ENCODE measurements around the gene PPP1R1B.

The PPP1R1B gene

GRCh38 chr17:39629898-39630297, 3.1 kb downstream of the PPP1R1B start:
- no peaks in the 10 kb centered on the region for H3K36me3 ChIP-seq (ENCODE audit: control insufficient read depth, insufficient read depth, low read length)
- no peak overlapping the region for H3K4me2 ChIP-seq (ENCODE audit: low read length)
- no peak overlapping the region for H3K27ac ChIP-seq
- peaks cover 3% of the 10 kb centered on the region for H3K27me3 ChIP-seq (ENCODE audit: control insufficient read depth, insufficient read depth, low read length)
- peaks cover 6% of the 10 kb centered on the region for H3K4me1 ChIP-seq
- H3K9me3 ChIP-seq (ENCODE audit: control insufficient read depth, low read length): no peaks in the 10 kb centered on the region
- H3K79me2 ChIP-seq: peaks cover 6% of the 10 kb centered on the region
- TF ChIP-seq CTCF (IDR thresholded peaks at IDR 0.05): no peak
- H3K9ac ChIP-seq: no peak overlapping the region
- H3K4me3 ChIP-seq (ENCODE audit: low read depth, low read length): no peak overlapping the region
- no peak overlapping the region for H2AFZ ChIP-seq

GRCh38 chr17:39631403-39631802, 4.7 kb downstream of the PPP1R1B start:
- peaks cover 21% of the 10 kb centered on the region for H3K79me2 ChIP-seq
- no peak overlapping the region for H3K9ac ChIP-seq
- H3K9me3 ChIP-seq (ENCODE audit: control insufficient read depth, low read length): no peaks in the 10 kb centered on the region
- no peaks in the 10 kb centered on the region for H3K36me3 ChIP-seq (ENCODE audit: control insufficient read depth, insufficient read depth, low read length)
- no peak for TF ChIP-seq CTCF (IDR thresholded peaks at IDR 0.05)
- no peak overlapping the region for H3K27ac ChIP-seq
- peaks cover 3% of the 10 kb centered on the region for H3K27me3 ChIP-seq (ENCODE audit: control insufficient read depth, insufficient read depth, low read length)
- H3K4me1 ChIP-seq: peaks cover 12% of the 10 kb centered on the region
- H3K4me2 ChIP-seq (ENCODE audit: low read length): no peak overlapping the region
- H2AFZ ChIP-seq: no peak overlapping the region
- H3K4me3 ChIP-seq (ENCODE audit: low read depth, low read length): no peak overlapping the region

- Histone ChIP-seq H3K4me2 (ENCODE audit: low read length) (no peak overlapping the region), H3K9ac (no peak overlapping the region), H2AFZ (no peak overlapping the region), H3K27ac (no peak overlapping the region), H3K36me3 (ENCODE audit: control insufficient read depth, insufficient read depth, low read length) (no peaks in the 10 kb centered on the region), H3K9me3 (ENCODE audit: control insufficient read depth, low read length) (no peaks in the 10 kb centered on the region), H3K4me1 (peaks cover 6% of the 10 kb centered on the region), H3K4me3 (ENCODE audit: low read depth, low read length) (no peak overlapping the region), H3K27me3 (ENCODE audit: control insufficient read depth, insufficient read depth, low read length) (no peaks in the 10 kb centered on the region), H3K79me2 (peaks cover 29% of the 10 kb centered on the region)
- TF ChIP-seq CTCF (IDR thresholded peaks at IDR 0.05): no peak
These were observed 5.6 kb downstream of the PPP1R1B start for GRCh38 chr17:39632153-39632941.

GRCh38 chr17:39633570-39634183, 6.9 kb downstream of the PPP1R1B start:
- H3K27ac ChIP-seq: no peak overlapping the region

More at GRCh38 chr17:39633570-39634183, 6.9 kb downstream of the PPP1R1B start:
- Histone ChIP-seq H3K4me2 (ENCODE audit: low read length) (no peak overlapping the region), H3K4me1 (peaks cover 16% of the 10 kb centered on the region), H3K4me3 (ENCODE audit: low read depth, low read length) (no peak overlapping the region), H3K79me2 (peaks cover 42% of the 10 kb centered on the region), H3K9me3 (ENCODE audit: control insufficient read depth, low read length) (no peaks in the 10 kb centered on the region), H2AFZ (no peak overlapping the region), H3K9ac (no peak overlapping the region), H3K27me3 (ENCODE audit: control insufficient read depth, insufficient read depth, low read length) (no peaks in the 10 kb centered on the region), H3K36me3 (ENCODE audit: control insufficient read depth, insufficient read depth, low read length) (no peaks in the 10 kb centered on the region)
- TF ChIP-seq CTCF (IDR thresholded peaks at IDR 0.05): no peak

Data from parathyroid adenoma (tissue), 2 donors.